ENCODE measurements around the gene NKX2-2.
"Not testable (repeated sequence)": the region's sequence is repeated elsewhere in the genome, so short reads cannot be mapped to it uniquely, and the experiment has no call there.

DNA sequence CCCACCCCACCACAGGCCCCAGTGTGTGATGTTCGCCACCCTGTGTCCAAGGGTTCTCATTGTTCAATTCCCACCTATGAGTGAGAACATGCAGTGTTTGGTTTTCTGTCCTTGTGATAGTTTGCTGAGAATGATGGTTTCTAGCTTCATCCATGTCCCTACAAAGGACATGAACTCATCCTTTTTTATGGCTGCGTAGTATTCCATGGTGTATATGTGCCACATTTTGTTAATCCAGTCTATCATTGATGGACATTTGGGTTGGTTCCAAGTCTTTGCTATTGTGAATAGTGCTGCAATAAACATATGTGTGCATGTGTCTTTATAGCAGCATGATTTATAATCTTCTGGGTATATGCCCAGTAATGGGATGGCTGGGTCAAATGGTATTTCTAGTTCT lies 33.7 kb downstream of the NKX2-2 start:
- TF ChIP-seq, protein P1, sequence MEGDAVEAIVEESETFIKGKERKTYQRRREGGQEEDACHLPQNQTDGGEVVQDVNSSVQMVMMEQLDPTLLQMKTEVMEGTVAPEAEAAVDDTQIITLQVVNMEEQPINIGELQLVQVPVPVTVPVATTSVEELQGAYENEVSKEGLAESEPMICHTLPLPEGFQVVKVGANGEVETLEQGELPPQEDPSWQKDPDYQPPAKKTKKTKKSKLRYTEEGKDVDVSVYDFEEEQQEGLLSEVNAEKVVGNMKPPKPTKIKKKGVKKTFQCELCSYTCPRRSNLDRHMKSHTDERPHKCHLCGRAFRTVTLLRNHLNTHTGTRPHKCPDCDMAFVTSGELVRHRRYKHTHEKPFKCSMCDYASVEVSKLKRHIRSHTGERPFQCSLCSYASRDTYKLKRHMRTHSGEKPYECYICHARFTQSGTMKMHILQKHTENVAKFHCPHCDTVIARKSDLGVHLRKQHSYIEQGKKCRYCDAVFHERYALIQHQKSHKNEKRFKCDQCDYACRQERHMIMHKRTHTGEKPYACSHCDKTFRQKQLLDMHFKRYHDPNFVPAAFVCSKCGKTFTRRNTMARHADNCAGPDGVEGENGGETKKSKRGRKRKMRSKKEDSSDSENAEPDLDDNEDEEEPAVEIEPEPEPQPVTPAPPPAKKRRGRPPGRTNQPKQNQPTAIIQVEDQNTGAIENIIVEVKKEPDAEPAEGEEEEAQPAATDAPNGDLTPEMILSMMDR (IDR thresholded peaks at IDR 0.05): not testable (repeated sequence)
- not testable (repeated sequence) for TF ChIP-seq POLR2AphosphoS5 (IDR thresholded peaks at IDR 0.05)
